Neuronal stem cell (in vitro differentiated cells): ENCODE measurements around the gene IQCE.
A peak's percentile ranks its signal among the peaks of the same experiment; 100 is the strongest.
"Not testable (repeated sequence)": the region's sequence is repeated elsewhere in the genome, so short reads cannot be mapped to it uniquely, and the experiment has no call there.

Source experiments
- DNase-seq: peaks from one replicate; pipeline ENCODE4 v3.0.0-alpha.2; 2013; ENCODE audit warnings: low spot score
- H2AFZ ChIP-seq: one replicate; pipeline ENCODE4 v1.6.1; 2013; ENCODE audit warnings: mild to moderate bottlenecking, low read length, inconsistent platforms
- H2AK5ac ChIP-seq: 2 replicates; pipeline ENCODE4 v1.6.1; 2013; ENCODE audit warnings: low read depth, mild to moderate bottlenecking, inconsistent platforms, low read length, moderate library complexity, mixed read lengths
- H2BK120ac ChIP-seq: 2 replicates; pipeline ENCODE4 v1.6.1; 2013; ENCODE audit warnings: low read depth, mild to moderate bottlenecking, inconsistent platforms, low read length, moderate library complexity, mixed read lengths
- H2BK12ac ChIP-seq: one replicate; pipeline ENCODE4 v1.6.1; 2013; ENCODE audit warnings: low read length, inconsistent platforms
- H2BK15ac ChIP-seq: 2 replicates; pipeline ENCODE4 v1.6.1; 2013; ENCODE audit warnings: mild to moderate bottlenecking, low read length, inconsistent platforms, mixed read lengths
- H2BK5ac ChIP-seq: one replicate; pipeline ENCODE4 v1.6.1; 2013; ENCODE audit warnings: inconsistent platforms, mild to moderate bottlenecking, low read length, moderate library complexity
- H3K14ac ChIP-seq: one replicate; pipeline ENCODE4 v1.6.1; 2013; ENCODE audit warnings: low read length, inconsistent platforms
- H3K18ac ChIP-seq: 2 replicates; pipeline ENCODE4 v1.6.1; 2013; ENCODE audit warnings: low read length, inconsistent platforms
- H3K23ac ChIP-seq: 2 replicates; pipeline ENCODE4 v1.6.1; 2013; ENCODE audit warnings: low read depth, mild to moderate bottlenecking, mixed read lengths, low read length, inconsistent platforms; ENCODE audit not compliant: poor library complexity
- H3K27ac ChIP-seq: replicated peaks from 3 replicates; pipeline ENCODE4 v1.5.1; 2013; ENCODE audit warnings: low read length, inconsistent platforms
- H3K27me3 ChIP-seq, 3 experiments: 2 replicates each; pipeline ENCODE4 v1.6.1; 2013; ENCODE audit warnings: low read length in 3 of 3, mild to moderate bottlenecking in 2 of 3, inconsistent platforms in 1 of 3, low read depth in 1 of 3, mixed read lengths in 1 of 3, moderate library complexity in 1 of 3; ENCODE audit not compliant: control insufficient read depth in 3 of 3, insufficient read depth in 3 of 3
- H3K36me3 ChIP-seq, 2 donors: replicated peaks in 1 of 2; 2 replicates each; pipeline ENCODE4 v1.6.1; 2013; ENCODE audit warnings: low read length in 2 of 2; ENCODE audit not compliant: control insufficient read depth in 2 of 2, insufficient read depth in 2 of 2
- H3K4ac ChIP-seq: 2 replicates; pipeline ENCODE4 v1.6.1; 2013; ENCODE audit warnings: inconsistent platforms, mild to moderate bottlenecking, low read length, moderate library complexity
- H3K4me1 ChIP-seq, 2 donors: 1 replicate in 1 of 2; 2 replicates in 1 of 2; pipeline ENCODE4 v1.6.1; 2013; ENCODE audit warnings: low read length in 2 of 2, low read depth in 1 of 2; ENCODE audit not compliant: control insufficient read depth in 2 of 2, insufficient read depth in 1 of 2
- H3K4me2 ChIP-seq: one replicate; pipeline ENCODE4 v1.6.1; 2013; ENCODE audit warnings: mild to moderate bottlenecking, low read length, inconsistent platforms; ENCODE audit not compliant: insufficient read depth, poor library complexity, severe bottlenecking
- H3K4me3 ChIP-seq, 2 donors: 2 replicates each; pipeline ENCODE4 v1.5.1; 2013; ENCODE audit warnings: low read length in 2 of 2, mild to moderate bottlenecking in 2 of 2, inconsistent platforms in 1 of 2, moderate library complexity in 1 of 2
- H3K79me1 ChIP-seq: one replicate; pipeline ENCODE4 v1.6.1; 2013; ENCODE audit warnings: low read depth, mild to moderate bottlenecking, inconsistent platforms, low read length, moderate library complexity
- H3K9ac ChIP-seq: one replicate; pipeline ENCODE4 v1.6.1; 2013; ENCODE audit warnings: mild to moderate bottlenecking, low read depth, low read length, inconsistent platforms; ENCODE audit not compliant: poor library complexity
- H3K9me3 ChIP-seq, 2 donors: replicated peaks in 1 of 2; 2 replicates each; pipeline versions ENCODE3 to v1.6.1; 2013; ENCODE audit warnings: low read length in 2 of 2, mild to moderate bottlenecking in 2 of 2, inconsistent platforms in 1 of 2, low read depth in 1 of 2, mixed read lengths in 1 of 2, moderate library complexity in 1 of 2; ENCODE audit not compliant: control insufficient read depth in 2 of 2, insufficient read depth in 1 of 2
- H4K8ac ChIP-seq: one replicate; pipeline ENCODE4 v1.6.1; 2013; ENCODE audit warnings: low read depth, mild to moderate bottlenecking, inconsistent platforms, low read length, moderate library complexity
- H4K91ac ChIP-seq: one replicate; pipeline ENCODE4 v1.6.1; 2013; ENCODE audit warnings: low read length, low read depth, mild to moderate bottlenecking, inconsistent platforms; ENCODE audit not compliant: poor library complexity
- WGBS, 2 donors: extraction: QIAGEN DNeasy Blood & Tissue Kit; methylation state at CpG; one replicate each; pipeline ENCODE4 v1.1.7; 2013; ENCODE audit warnings: missing lambda C conversion rate in 2 of 2, mixed read lengths in 1 of 2; ENCODE audit not compliant: insufficient read length in 2 of 2, insufficient replicate concordance in 1 of 2; ENCODE audit errors: extremely low coverage in 2 of 2; 5-methylcytosine and 5-hydroxymethylcytosine counted together

The IQCE gene

DNA sequence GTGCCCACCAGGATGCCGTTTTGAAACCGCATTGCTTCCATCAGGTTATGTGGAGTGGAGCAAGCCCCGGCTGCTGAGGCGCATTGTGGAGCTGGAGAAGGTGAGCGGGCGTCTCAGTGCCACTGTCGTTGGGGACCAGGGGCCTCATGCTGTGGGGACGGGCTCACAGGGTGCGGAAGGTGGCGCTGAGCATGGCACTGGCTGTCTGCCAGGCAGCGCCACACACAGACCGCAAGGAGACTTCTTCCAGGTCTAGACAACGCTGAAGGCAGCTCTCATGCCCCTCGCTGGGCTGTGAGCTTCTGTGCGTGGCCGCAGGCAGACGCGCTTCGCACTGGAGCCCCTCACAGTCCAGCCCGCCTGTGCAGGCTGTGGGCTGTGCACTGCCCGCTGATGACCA is 29.0 kb downstream of the IQCE start:
- Histone ChIP-seq H3K14ac (peak overlapping the region; percentile 11), H2BK15ac (no peak overlapping the region)
- WGBS, 2 donors: no CpG with 5 or more reads among the region's 21 CpGs

DNA sequence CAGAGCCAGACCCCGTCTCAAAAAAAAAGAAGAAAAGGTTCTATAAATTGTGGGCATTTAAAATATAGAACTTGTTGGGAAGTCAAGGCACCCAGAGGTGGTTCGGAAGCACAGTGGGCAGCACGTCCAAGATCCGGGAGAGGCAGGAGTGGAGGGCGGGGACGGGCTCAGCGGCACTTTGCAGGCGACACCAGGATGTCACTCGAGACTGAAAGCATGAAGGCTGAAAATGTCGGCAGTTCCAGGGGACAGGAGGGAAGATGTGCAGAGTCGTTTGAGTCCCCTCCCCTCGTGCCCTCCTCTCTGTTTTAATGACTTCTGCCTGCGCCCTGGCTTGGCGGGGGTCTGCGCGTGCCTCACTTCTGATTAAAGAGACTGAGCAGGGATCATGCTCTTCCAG is 30.6 kb downstream of the IQCE start:
- Histone ChIP-seq H3K4ac (no peak overlapping the region), H3K36me3 (peaks cover 0 to 44% of the 10 kb centered on the region in 2 donors), H3K18ac (no peak overlapping the region), H2BK15ac (no peak overlapping the region), H2BK12ac (no peak overlapping the region), H4K91ac (no peak overlapping the region), H3K14ac (no peak overlapping the region), H4K8ac (no peak overlapping the region), H3K9ac (no peak overlapping the region), H2AK5ac (no peak overlapping the region), H2BK5ac (no peak overlapping the region), H3K79me1 (no peaks in the 10 kb centered on the region), H3K4me3 (no peak overlapping the region), H3K4me1 (no peaks in the 10 kb centered on the region), H3K23ac (peak overlapping the region; percentile 52), H3K4me2 (no peak overlapping the region), H3K27ac (no peak overlapping the region), H3K27me3 (no peaks in the 10 kb centered on the region), H3K9me3 (no peaks in the 10 kb centered on the region), H2AFZ (no peak overlapping the region), H2BK120ac (no peak overlapping the region)
- no CpG with 5 or more reads among the region's 16 CpGs for WGBS, 2 donors
- DNase-seq: no peak

More for the DNA sequence above, 29.0 kb downstream of the IQCE start:
- H4K8ac ChIP-seq: no peak overlapping the region
- no peaks in the 10 kb centered on the region for H3K79me1 ChIP-seq
- peaks cover 3 to 41% of the 10 kb centered on the region in 2 donors for H3K36me3 ChIP-seq
- H3K23ac ChIP-seq: no peak overlapping the region
- H3K4me3 ChIP-seq: no peak overlapping the region
- no peak overlapping the region for H2AFZ ChIP-seq
- H3K4me2 ChIP-seq: no peak overlapping the region
- H3K9me3 ChIP-seq: no peaks in the 10 kb centered on the region
- H2BK5ac ChIP-seq: no peak overlapping the region
- peak overlapping the region; percentile 6 for H3K18ac ChIP-seq
- no peak overlapping the region for H4K91ac ChIP-seq
- H3K4ac ChIP-seq: no peak overlapping the region
- H2BK12ac ChIP-seq: peak overlapping the region; percentile 34
- peaks cover 0 to 4% of the 10 kb centered on the region in 2 donors for H3K4me1 ChIP-seq
- no peak overlapping the region for H3K27ac ChIP-seq
- H2BK120ac ChIP-seq: no peak overlapping the region
- H3K27me3 ChIP-seq: no peaks in the 10 kb centered on the region
- H3K9ac ChIP-seq: no peak overlapping the region
- no peak for DNase-seq
- H2AK5ac ChIP-seq: no peak overlapping the region

DNA sequence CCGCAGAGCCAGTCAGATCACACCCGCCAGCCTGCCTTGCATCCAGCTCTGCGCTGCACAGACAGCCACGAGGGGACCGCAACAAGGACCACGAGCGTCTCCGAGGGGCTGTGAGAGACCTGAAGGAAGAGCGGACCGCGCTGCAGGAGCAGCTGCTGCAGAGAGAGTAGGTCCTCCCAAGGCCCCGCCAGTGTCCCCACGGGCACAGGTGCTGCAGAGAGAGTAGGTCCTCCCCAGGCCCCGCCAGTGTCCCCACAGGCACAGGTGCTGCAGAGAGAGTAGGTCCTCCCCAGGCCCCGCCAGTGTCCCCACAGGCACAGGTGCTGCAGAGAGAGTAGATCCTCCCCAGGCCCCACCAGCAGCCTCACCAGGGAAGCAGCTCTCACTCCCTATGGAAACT is 31.2 kb downstream of the IQCE start:
- not testable (repeated sequence) for H2AK5ac ChIP-seq, H2BK15ac ChIP-seq, H2AFZ ChIP-seq, H3K4me2 ChIP-seq, H3K27ac ChIP-seq, H2BK120ac ChIP-seq, H3K4me3 ChIP-seq, H3K4ac ChIP-seq, H2BK12ac ChIP-seq, H3K4me1 ChIP-seq, H3K27me3 ChIP-seq, H4K8ac ChIP-seq, H3K23ac ChIP-seq, H3K79me1 ChIP-seq, H3K9me3 ChIP-seq, H4K91ac ChIP-seq, H2BK5ac ChIP-seq, DNase-seq, H3K14ac ChIP-seq
- peaks cover 0 to 50% of the 10 kb centered on the region in 2 donors for H3K36me3 ChIP-seq
- no CpG with 5 or more reads among the region's 15 CpGs for WGBS, 2 donors
- H3K9ac ChIP-seq: peak overlapping the region; percentile 81
- peak overlapping the region; percentile 76 for H3K18ac ChIP-seq

DNA sequence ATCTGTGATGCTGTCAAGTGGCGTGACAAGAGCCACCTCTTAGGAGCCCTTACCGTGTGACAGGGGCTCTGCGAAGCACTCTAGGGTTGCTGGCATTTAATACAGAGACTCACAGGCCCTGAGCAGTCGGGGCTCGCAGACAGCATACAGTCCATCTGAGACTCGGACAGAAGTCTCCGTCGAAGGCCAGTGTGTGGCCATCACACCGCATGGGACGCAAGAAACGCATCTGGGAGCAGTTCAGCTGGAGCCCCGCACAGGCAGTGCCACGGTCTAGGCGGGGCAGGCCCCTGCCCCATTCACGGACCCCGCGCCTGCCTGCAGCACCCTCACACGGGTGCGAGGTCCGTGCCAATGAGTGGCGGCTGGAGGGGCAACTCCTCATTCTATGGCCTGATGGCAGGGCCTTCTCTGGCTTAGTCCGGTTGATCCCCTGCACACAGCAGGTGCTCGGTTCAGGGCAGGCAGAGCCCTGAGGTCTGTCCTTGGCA is 33.6 kb downstream of the IQCE start:
- no peak overlapping the region for H4K91ac ChIP-seq
- H4K8ac ChIP-seq: peak overlapping the region; percentile 74
- no peaks in the 10 kb centered on the region for H3K79me1 ChIP-seq
- no peak for DNase-seq
- no peak overlapping the region for H2BK120ac ChIP-seq
- WGBS, 2 donors: no CpG with 5 or more reads among the region's 23 CpGs
- no peak overlapping the region for H3K4me2 ChIP-seq
- no peak overlapping the region for H3K9ac ChIP-seq
- no peaks in the 10 kb centered on the region for H3K4me1 ChIP-seq
- H3K4me3 ChIP-seq: no peak overlapping the region
- H3K36me3 ChIP-seq: peaks cover 6 to 61% of the 10 kb centered on the region in 2 donors
- H3K18ac ChIP-seq: peak overlapping the region; percentile 32
- no peak overlapping the region for H2AK5ac ChIP-seq
- H2BK12ac ChIP-seq: no peak overlapping the region
- H3K4ac ChIP-seq: no peak overlapping the region
- H2AFZ ChIP-seq: no peak overlapping the region
- H3K27ac ChIP-seq: no peak overlapping the region
- H3K23ac ChIP-seq: no peak overlapping the region
- no peaks in the 10 kb centered on the region for H3K9me3 ChIP-seq
- no peaks in the 10 kb centered on the region for H3K27me3 ChIP-seq
- no peak overlapping the region for H2BK5ac ChIP-seq
- H3K14ac ChIP-seq: no peak overlapping the region
- H2BK15ac ChIP-seq: no peak overlapping the region
